ENCODE measurements around the gene TMPRSS9.

- TF ChIP-seq EZH2 (IDR thresholded peaks at IDR 0.05; ENCODE audit: insufficient read depth, poor library complexity, severe bottlenecking) (no peak), EZH2phosphoT487 (IDR thresholded peaks at IDR 0.05; ENCODE audit: insufficient read depth, low read depth) (no peak)
Observed at GRCh38 chr19:2413159-2413558, 53.1 kb downstream of the TMPRSS9 start.

Data from GM23248 (cell line).